Heart right ventricle (tissue), 16 donors: ENCODE data around the gene GDPD5. TPM values are rescaled to one million over a fixed set of nuclear protein-coding genes. Genes with fewer than 3 reads are reported as not detected.

Source experiments
- ATAC-seq, 8 donors: fragments of 200-7000 bp; cut with Tn5 transposase; one replicate each; pipeline ENCODE4 v1.9.1; 2020; ENCODE audit warnings: mild to moderate bottlenecking in 8 of 8, moderate library complexity in 8 of 8, moderate number of reproducible peaks in 1 of 8
- DNase-seq, 2 donors: peaks; one replicate each; pipeline ENCODE4 v3.0.0-alpha.2; 2020
- H3K27ac ChIP-seq, 10 donors: fragments of 200-600 bp; sonication (generic) in 2 of 10; one replicate each; pipeline versions ENCODE4 v1.5.0 to v1.8.0; 2020 to 2022; ENCODE audit warnings: mild to moderate bottlenecking in 3 of 10
- H3K27me3 ChIP-seq, 7 donors: fragments of 200-600 bp; one replicate each; pipeline ENCODE4 v1.8.0; 2021 to 2022; ENCODE audit warnings: mild to moderate bottlenecking in 2 of 7
- H3K36me3 ChIP-seq, 9 donors: fragments of 200-600 bp; sonication (generic) in 1 of 9; one replicate each; pipeline versions ENCODE4 v1.5.0 to v1.8.0; 2020 to 2022; ENCODE audit warnings: mild to moderate bottlenecking in 2 of 9
- H3K4me1 ChIP-seq, 9 donors: fragments of 200-600 bp; sonication (generic) in 1 of 9; one replicate each; pipeline versions ENCODE4 v1.5.0 to v1.8.0; 2020 to 2022; ENCODE audit warnings: mild to moderate bottlenecking in 4 of 9
- H3K4me3 ChIP-seq, 10 donors: fragments of 200-600 bp; sonication (generic) in 2 of 10; one replicate each; pipeline versions ENCODE4 v1.5.0 to v1.8.0; 2020 to 2022; ENCODE audit warnings: mild to moderate bottlenecking in 7 of 10, moderate library complexity in 2 of 10
- H3K9me3 ChIP-seq, 11 donors: fragments of 200-600 bp in 10 of 11; sonication (generic) in 2 of 11; one replicate each; pipeline versions ENCODE4 v1.5.0 to v1.8.0; 2013 to 2022; ENCODE audit warnings: mild to moderate bottlenecking in 2 of 11, control low read depth in 1 of 11, moderate library complexity in 1 of 11
- CTCF ChIP-seq, 9 donors: fragments of 200-600 bp; sonication (generic) in 2 of 9; IDR thresholded peaks; one replicate each; pipeline versions ENCODE4 v1.5.0 to v1.8.0; 2021 to 2022; ENCODE audit warnings: antibody characterized with exemption in 9 of 9, mild to moderate bottlenecking in 5 of 9, moderate library complexity in 1 of 9
- WGBS, 2 donors: extraction: QIAGEN DNeasy Blood & Tissue Kit; methylation state at CpG; one replicate each; pipeline ENCODE4 v1.1.7; 2013; ENCODE audit warnings: inconsistent platforms in 1 of 2; 5-methylcytosine and 5-hydroxymethylcytosine counted together
- intact Hi-C, 10 donors: fragments of 100-400 bp; cut with DNase I; formaldehyde crosslinking; loops; one replicate each; pipeline versions ENCODE4 v1.11.1 to v1.14.2; 2022
- polyA plus RNA-seq, 2 donors: library from polyadenylated mRNA; stranded (reverse); fragments of 200-250 nt; gene quantifications; one replicate each; pipeline ENCODE4 v1.2.3, GENCODE V29; 2013
- total RNA-seq, 10 donors: library from RNA; stranded (reverse); fragmentation: NEBNext Ultra II Directional in 3 of 10; extraction: Animal tissue kit (Norgen Biotek cat#: 25700) in 3 of 10; gene quantifications; one replicate each; pipeline versions ENCODE4 v1.2.1 to v1.2.4, GENCODE V29; 2021 to 2023
- donor health status: Arrhythmogenic right ventricular cardiomyopathy.
- donor health status: ischemic (EF 13 %, LVEDD 7.1; RV severe dilation, severe dysfunction).
- donor health status: healthy with polysubstance abuse.
- donor health status: DM: no; HTN: yes; CAD: no.
- donor health status: DM: no; HTN: no; CAD: no.
- donor health status: ischemic (EF 25% LVEDD 6.9; RV normal size, moderate dysfunction).
- donor health status: ischemic (EF 25% LVEDD 5.7; RV mildly dilated, moderate dysfunction).
- donor health status: healthy.
- donor health status: DM: yes; HTN: yes; CAD: no.
- donor health status: Ischemic cardiomyopathy.
- donor health status: ischemic (EF 35%, LVEDD 5.7; RV mildly dilated, moderate dysfunction).
- donor health status: nonischemic (EF 11% LVEDD 7.7; RV severe dilation, severe dysfunction).
- donor health status: DM: yes; HTN: yes; CAD: no.
- donor health status: PGD.
- donor health status: ischemic (EF 29% LVEDD 5.4; RV normal size, mild dysfunction).
- donor health status: nonischemic (EF 23%, LVEDD 6.1; RV moderate dilation, normal function).

Gene GDPD5
- total and polyA plus RNA-seq, 12 donors = 3.3 to 10.3 (median 4.1) TPM

DNA sequence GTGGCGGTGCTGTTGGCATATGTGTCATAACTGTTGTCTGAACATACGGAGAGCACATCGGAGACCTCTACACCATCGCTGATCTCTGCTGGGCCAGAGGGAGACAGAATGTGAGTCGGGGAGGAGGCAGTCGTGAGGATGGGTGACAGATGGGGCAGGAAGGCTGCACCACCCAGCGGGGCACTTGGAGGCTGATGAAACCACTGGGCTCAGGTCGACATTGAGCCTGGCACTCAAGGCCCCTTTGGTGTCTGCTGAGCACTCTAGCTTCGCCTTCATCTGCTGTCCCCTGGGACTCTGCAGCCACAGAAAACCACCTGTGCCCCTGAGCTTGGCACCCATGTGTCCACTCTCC, 90.2 kb downstream of the GDPD5 start:
- 90 to 92% methylated on average over 9 of the region's 9 CpGs for WGBS, 2 donors
- TF ChIP-seq CTCF (IDR thresholded peaks at IDR 0.05) = no peak
- intact Hi-C loops = no loop called here

GRCh38 chr11:75434886-75435570, 90.7 kb downstream of the GDPD5 start:
- no peak for TF ChIP-seq CTCF (IDR thresholded peaks at IDR 0.05)
- 93 to 94% methylated on average over 12 of the region's 12 CpGs for WGBS, 2 donors
- intact Hi-C loops = no loop called here

More for the DNA sequence above, 90.2 kb downstream of the GDPD5 start:
- H3K9me3 ChIP-seq = no peaks in the 10 kb centered on the region
- H3K36me3 ChIP-seq = peaks cover 0 to 7% (median 0%) of the 10 kb centered on the region in 9 donors
- H3K4me3 ChIP-seq = no peak overlapping the region
- H3K27ac ChIP-seq = no peak overlapping the region
- H3K27me3 ChIP-seq = peaks cover 0 to 32% (median 20%) of the 10 kb centered on the region in 7 donors
- ATAC-seq (no peak), DNase-seq (no peak)
- H3K4me1 ChIP-seq = peaks cover under 1 to 12% (median 3%) of the 10 kb centered on the region in 9 donors

GRCh38 chr11:75434051-75434450, 91.7 kb downstream of the GDPD5 start:
- Histone ChIP-seq H3K4me1 (peaks cover 3 to 21% (median 7%) of the 10 kb centered on the region in 9 donors), H3K27ac (no peak overlapping the region), H3K9me3 (peaks cover 0 to 6% (median 0%) of the 10 kb centered on the region in 11 donors), H3K36me3 (peaks cover 0 to 7% (median 0%) of the 10 kb centered on the region in 9 donors), H3K27me3 (peaks cover 0 to 45% (median 29%) of the 10 kb centered on the region in 7 donors), H3K4me3 (no peak overlapping the region)
- DNase-seq (no peak), ATAC-seq (no peak)
- 91 to 98% methylated on average over 4 of the region's 4 CpGs for WGBS, 2 donors
- TF ChIP-seq CTCF (IDR thresholded peaks at IDR 0.05) = no peak
- intact Hi-C loops = no loop called here

More at GRCh38 chr11:75434886-75435570, 90.7 kb downstream of the GDPD5 start:
- Histone ChIP-seq H3K4me3 (no peak overlapping the region), H3K9me3 (no peaks in the 10 kb centered on the region), H3K27ac (no peak overlapping the region), H3K36me3 (peaks cover 0 to 7% (median 0%) of the 10 kb centered on the region in 9 donors), H3K4me1 (peaks cover 3 to 15% (median 6%) of the 10 kb centered on the region in 9 donors), H3K27me3 (peaks cover 0 to 37% (median 21%) of the 10 kb centered on the region in 7 donors)
- ATAC-seq (no peak), DNase-seq (no peak)

- peaks cover 3 to 27% (median 8%) of the 10 kb centered on the region in 9 donors for H3K4me1 ChIP-seq
- ATAC-seq = no peak
- H3K36me3 ChIP-seq = peaks cover 0 to 7% (median 0%) of the 10 kb centered on the region in 9 donors
- 73 to 77% methylated on average over 6 of the region's 6 CpGs for WGBS, 2 donors
- peaks cover 0 to 51% (median 30%) of the 10 kb centered on the region in 7 donors for H3K27me3 ChIP-seq
- no peak for TF ChIP-seq CTCF (IDR thresholded peaks at IDR 0.05)
- H3K9me3 ChIP-seq = peaks cover 0 to 6% (median 0%) of the 10 kb centered on the region in 11 donors
- H3K27ac ChIP-seq = no peak overlapping the region
- no peak for DNase-seq
- intact Hi-C loops = no loop called here
- H3K4me3 ChIP-seq = no peak overlapping the region
These were observed 92.3 kb downstream of the GDPD5 start for GRCh38 chr11:75433443-75433842.
